Measurements from ENCODE around the gene ADCY7. TPM values are rescaled to one million over a fixed set of nuclear protein-coding genes. Genes with fewer than 3 reads are reported as not detected.
A peak's percentile ranks its signal among the peaks of the same experiment; 100 is the strongest.

The ADCY7 gene
- total RNA-seq, 1 donor from 2014 or later: 128 TPM

GRCh38 chr16:50282955-50283631 lies 16.7 kb downstream of the ADCY7 start:
- intact Hi-C loops (cut with micrococcal nuclease): loop anchor here (1.0 to 5.0 kb wide), 5 partner anchors 9 to 399 kb away; partner anchors contain the start of genes ADCY7 and SNX20
- H3K4me3 Mint-ChIP-seq: no peak overlapping the region

GRCh38 chr16:50284131-50284911 lies 18.0 kb downstream of the ADCY7 start:
- DNase-seq (no peak), ATAC-seq (ENCODE audit: low read depth) (no peak)
- Mint-ChIP-seq H3K4me1 (peaks cover 71% of the 10 kb centered on the region), H3K27me3 (no peaks in the 10 kb centered on the region), H3K9me3 (no peaks in the 10 kb centered on the region), H3K27ac (peak overlapping the region; percentile 100), H3K4me3 (peak overlapping the region; percentile 49), H3K36me3 (ENCODE audit: low read depth) (peaks cover 32% of the 10 kb centered on the region)
- CTCF ChIA-PET: interaction anchor here (0.7 to 4.4 kb wide), 5 partner anchors 10 to 43 kb away, joined by 3 to 21 read pairs (median 9); partner anchors contain the start of gene ADCY7
- TF ChIP-seq, protein P1, sequence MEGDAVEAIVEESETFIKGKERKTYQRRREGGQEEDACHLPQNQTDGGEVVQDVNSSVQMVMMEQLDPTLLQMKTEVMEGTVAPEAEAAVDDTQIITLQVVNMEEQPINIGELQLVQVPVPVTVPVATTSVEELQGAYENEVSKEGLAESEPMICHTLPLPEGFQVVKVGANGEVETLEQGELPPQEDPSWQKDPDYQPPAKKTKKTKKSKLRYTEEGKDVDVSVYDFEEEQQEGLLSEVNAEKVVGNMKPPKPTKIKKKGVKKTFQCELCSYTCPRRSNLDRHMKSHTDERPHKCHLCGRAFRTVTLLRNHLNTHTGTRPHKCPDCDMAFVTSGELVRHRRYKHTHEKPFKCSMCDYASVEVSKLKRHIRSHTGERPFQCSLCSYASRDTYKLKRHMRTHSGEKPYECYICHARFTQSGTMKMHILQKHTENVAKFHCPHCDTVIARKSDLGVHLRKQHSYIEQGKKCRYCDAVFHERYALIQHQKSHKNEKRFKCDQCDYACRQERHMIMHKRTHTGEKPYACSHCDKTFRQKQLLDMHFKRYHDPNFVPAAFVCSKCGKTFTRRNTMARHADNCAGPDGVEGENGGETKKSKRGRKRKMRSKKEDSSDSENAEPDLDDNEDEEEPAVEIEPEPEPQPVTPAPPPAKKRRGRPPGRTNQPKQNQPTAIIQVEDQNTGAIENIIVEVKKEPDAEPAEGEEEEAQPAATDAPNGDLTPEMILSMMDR (IDR thresholded peaks at IDR 0.05): no peak
- POLR2A ChIA-PET: interaction anchor here (0.6 to 16.1 kb wide), 6 partner anchors 11 to 365 kb away, joined by 3 to 244 read pairs (median 4); partner anchors contain the start of gene ADCY7
- intact Hi-C loops (cut with micrococcal nuclease): loop anchor here (5.0 kb wide), 2 partner anchors 43 to 398 kb away; partner anchors contain the start of gene SNX20

More at GRCh38 chr16:50282955-50283631, 16.7 kb downstream of the ADCY7 start:
- TF ChIP-seq, protein P1 (IDR thresholded peaks at IDR 0.05): no peak
- CTCF ChIA-PET: interaction anchor here (1.0 to 4.4 kb wide), 5 partner anchors 9 to 383 kb away, joined by 3 to 21 read pairs (median 3); no protein-coding TSS in a partner anchor
- POLR2A ChIA-PET: interaction anchor here (1.0 to 16.1 kb wide), 4 partner anchors 12 to 44 kb away, joined by 3 to 244 read pairs (median 8); partner anchors contain the start of gene ADCY7
- Mint-ChIP-seq H3K36me3 (ENCODE audit: low read depth) (peaks cover 25% of the 10 kb centered on the region), H3K9me3 (peaks cover 4% of the 10 kb centered on the region), H3K27me3 (no peaks in the 10 kb centered on the region), H3K27ac (peak overlapping the region; percentile 100), H3K4me1 (peaks cover 79% of the 10 kb centered on the region)
- no peak for ATAC-seq (ENCODE audit: low read depth)
- no peak for DNase-seq

- DNase-seq (no peak), ATAC-seq (ENCODE audit: low read depth) (no peak)
- no peak overlapping the region for H3K4me3 Mint-ChIP-seq
- peaks cover 35% of the 10 kb centered on the region for H3K36me3 Mint-ChIP-seq (ENCODE audit: low read depth)
- H3K27ac Mint-ChIP-seq: peak overlapping the region; percentile 100
- TF ChIP-seq, protein P1 (IDR thresholded peaks at IDR 0.05): no peak
- ChIA-PET CTCF (interaction anchor here (1.5 to 4.4 kb wide), 2 partner anchors 11 to 41 kb away, joined by 5 to 21 read pairs; no protein-coding TSS in a partner anchor), POLR2A (interaction anchor here (16.1 kb wide), 1 partner anchor 16 kb away, joined by 244 read pairs; the partner anchor contains the start of gene ADCY7)
- intact Hi-C loops (cut with micrococcal nuclease): no loop called here
- no peaks in the 10 kb centered on the region for H3K9me3 Mint-ChIP-seq
- H3K4me1 Mint-ChIP-seq: peaks cover 59% of the 10 kb centered on the region
- no peaks in the 10 kb centered on the region for H3K27me3 Mint-ChIP-seq
Observed at GRCh38 chr16:50285406-50286003, 19.2 kb downstream of the ADCY7 start.

- Mint-ChIP-seq H3K4me1 (peaks cover 47% of the 10 kb centered on the region), H3K9me3 (no peaks in the 10 kb centered on the region), H3K36me3 (ENCODE audit: low read depth) (peaks cover 44% of the 10 kb centered on the region), H3K4me3 (no peak overlapping the region), H3K27me3 (no peaks in the 10 kb centered on the region), H3K27ac (peak overlapping the region; percentile 4)
- ATAC-seq (ENCODE audit: low read depth) (no peak), DNase-seq (no peak)
- TF ChIP-seq, protein P1 (IDR thresholded peaks at IDR 0.05): no peak
- POLR2A ChIA-PET: interaction anchor here (0.6 to 16.1 kb wide), 2 partner anchors 18 to 66 kb away, joined by 3 to 244 read pairs; partner anchors contain the start of gene ADCY7
- intact Hi-C loops (cut with micrococcal nuclease): no loop called here
- CTCF ChIA-PET: interaction anchor here (1.5 to 4.4 kb wide), 2 partner anchors 12 to 40 kb away, joined by 5 to 21 read pairs; no protein-coding TSS in a partner anchor
Observed at GRCh38 chr16:50286681-50287080, 20.3 kb downstream of the ADCY7 start.

Data from activated B cell treated with CpG ODN at 0.5 μM for 24 hours (primary cell).